Fibroblast of the aortic adventitia (primary cell): Measurements from ENCODE around the gene PRKACB. TPM values are rescaled to one million over a fixed set of nuclear protein-coding genes. Genes with fewer than 3 reads are reported as not detected.
A peak's percentile ranks its signal among the peaks of the same experiment; 100 is the strongest.

ENCODE experiments used
- DNase-seq: peaks from one replicate; pipeline ENCODE4 v3.0.0-alpha.2; 2010; ENCODE audit warnings: low read depth
- H3K4me3 ChIP-seq: 2 replicates; pipeline ENCODE4 v1.5.1; 2011; ENCODE audit warnings: low read depth, mild to moderate bottlenecking, control low read depth, low read length, moderate library complexity
- total RNA-seq: library from RNA; depleted of rRNA; stranded (reverse); fragments of >200 nt; gene quantifications from 2 replicates; pipeline ENCODE4 v1.2.3, GENCODE V29; 2012; ENCODE audit warnings: low replicate concordance
- TF ChIP-seq, protein P1 (sequence below): IDR thresholded peaks from 2 replicates; pipeline ENCODE4 v1.5.1; 2011; ENCODE audit warnings: mild to moderate bottlenecking, low read length, control low read depth, inconsistent platforms; ENCODE audit not compliant: insufficient read depth

PRKACB gene
- total RNA-seq, 1 donor = 30.3 TPM

DNA sequence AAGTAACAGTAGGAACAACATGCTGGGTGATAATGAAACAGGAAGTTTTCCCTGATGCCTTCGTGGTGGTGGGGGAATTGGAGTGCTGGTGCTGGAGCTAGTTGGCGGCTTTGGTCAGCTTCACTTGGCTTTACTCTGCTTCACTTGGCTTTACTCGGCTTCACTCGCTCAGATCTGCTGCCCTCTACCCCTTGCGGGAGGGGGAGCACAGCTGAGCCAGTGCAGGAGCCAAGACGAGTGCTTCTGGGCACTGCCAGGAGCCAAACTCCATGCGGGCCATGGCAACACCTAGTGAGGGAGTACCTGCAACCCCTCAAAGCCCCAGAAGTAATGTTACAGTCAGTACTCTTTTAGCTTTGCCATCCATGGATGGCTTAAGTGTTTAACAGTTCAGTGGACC is 10.6 kb upstream of the PRKACB start:
- TF ChIP-seq, protein P1, sequence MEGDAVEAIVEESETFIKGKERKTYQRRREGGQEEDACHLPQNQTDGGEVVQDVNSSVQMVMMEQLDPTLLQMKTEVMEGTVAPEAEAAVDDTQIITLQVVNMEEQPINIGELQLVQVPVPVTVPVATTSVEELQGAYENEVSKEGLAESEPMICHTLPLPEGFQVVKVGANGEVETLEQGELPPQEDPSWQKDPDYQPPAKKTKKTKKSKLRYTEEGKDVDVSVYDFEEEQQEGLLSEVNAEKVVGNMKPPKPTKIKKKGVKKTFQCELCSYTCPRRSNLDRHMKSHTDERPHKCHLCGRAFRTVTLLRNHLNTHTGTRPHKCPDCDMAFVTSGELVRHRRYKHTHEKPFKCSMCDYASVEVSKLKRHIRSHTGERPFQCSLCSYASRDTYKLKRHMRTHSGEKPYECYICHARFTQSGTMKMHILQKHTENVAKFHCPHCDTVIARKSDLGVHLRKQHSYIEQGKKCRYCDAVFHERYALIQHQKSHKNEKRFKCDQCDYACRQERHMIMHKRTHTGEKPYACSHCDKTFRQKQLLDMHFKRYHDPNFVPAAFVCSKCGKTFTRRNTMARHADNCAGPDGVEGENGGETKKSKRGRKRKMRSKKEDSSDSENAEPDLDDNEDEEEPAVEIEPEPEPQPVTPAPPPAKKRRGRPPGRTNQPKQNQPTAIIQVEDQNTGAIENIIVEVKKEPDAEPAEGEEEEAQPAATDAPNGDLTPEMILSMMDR = no peak
- H3K4me3 ChIP-seq = no peak overlapping the region
- no peak for DNase-seq

DNA sequence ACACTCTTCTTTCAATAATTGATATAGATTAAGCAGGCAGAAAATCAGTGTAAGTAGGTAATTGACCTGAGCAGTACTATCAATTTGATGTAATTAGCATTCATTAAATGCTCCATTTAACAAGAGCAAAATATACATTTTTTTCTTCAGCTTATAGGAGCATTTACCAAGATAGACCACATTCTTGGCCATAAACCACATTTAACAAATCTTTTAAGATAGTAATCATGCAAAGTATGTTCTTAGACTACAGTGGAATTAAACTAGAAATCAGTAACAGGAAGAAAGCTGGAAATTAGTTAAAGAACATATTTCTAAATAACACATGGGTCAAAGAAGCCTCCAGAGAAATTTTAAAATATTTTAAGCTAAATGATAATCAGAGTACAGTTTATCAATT is 8.7 kb upstream of the PRKACB start:
- H3K4me3 ChIP-seq = no peak overlapping the region
- TF ChIP-seq, protein P1 = no peak
- DNase-seq = no peak

DNA sequence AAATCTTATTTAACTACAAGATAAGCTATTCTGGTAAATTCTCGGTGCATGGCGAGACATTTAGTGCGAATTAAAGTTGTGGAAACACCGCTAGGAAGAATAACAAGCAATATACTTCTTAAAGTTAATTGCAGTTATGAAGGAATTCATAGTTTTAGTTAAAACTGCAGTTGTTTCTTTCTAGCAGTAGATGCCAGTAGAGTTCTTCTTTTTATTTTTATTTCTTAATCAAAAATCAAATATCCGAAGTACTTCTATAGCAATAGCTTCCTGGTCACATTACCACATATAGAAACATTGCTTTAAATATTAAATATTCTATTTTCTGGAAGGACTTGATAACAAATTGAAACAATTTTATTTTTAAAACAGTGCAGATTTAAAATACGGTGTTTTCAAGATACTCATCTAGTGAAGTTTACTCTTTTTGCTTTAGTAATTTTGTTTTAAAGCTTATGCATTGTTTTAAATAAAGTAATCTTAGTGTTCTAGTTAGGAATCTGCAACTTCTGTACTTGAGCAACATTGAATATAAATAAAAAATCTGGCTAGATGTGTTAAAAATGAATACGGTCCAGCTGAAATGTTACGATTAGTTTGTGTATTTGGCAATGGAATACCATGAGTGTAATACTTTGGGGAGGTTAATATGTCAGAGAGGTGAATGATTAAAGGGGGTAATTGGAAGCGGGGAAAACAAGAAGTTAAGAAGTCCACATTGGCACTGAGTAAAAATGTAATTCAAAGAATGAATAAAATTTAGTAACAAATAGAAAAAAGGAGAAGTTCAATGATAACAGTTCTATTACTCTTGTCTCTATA is 2.7 kb upstream of the PRKACB start:
- DNase-seq = peak; percentile 53
- TF ChIP-seq, protein P1 = peak; percentile 65

DNA sequence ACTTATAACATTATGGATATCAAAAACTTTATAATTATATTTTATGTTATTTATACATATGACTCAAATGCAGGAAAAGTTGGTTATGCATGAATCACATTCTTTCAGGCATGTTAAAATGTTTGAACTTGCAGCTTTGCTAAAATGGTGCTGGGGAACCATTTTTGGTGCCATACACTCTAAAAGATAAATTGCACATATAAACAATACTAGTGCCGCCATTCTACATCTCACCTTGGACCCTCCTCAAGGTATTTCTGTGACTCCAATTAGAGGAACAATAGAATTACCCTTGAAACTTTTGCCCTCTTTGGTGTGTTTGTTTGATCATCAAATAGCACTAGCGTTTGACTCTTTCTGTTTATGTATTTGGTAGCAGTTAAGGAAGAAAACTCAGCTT is 997 bp downstream of the PRKACB start:
- TF ChIP-seq, protein P1 = no peak
- DNase-seq = no peak
- H3K4me3 ChIP-seq = no peak overlapping the region

More for the DNA sequence above, 2.7 kb upstream of the PRKACB start:
- no peak overlapping the region for H3K4me3 ChIP-seq

DNA sequence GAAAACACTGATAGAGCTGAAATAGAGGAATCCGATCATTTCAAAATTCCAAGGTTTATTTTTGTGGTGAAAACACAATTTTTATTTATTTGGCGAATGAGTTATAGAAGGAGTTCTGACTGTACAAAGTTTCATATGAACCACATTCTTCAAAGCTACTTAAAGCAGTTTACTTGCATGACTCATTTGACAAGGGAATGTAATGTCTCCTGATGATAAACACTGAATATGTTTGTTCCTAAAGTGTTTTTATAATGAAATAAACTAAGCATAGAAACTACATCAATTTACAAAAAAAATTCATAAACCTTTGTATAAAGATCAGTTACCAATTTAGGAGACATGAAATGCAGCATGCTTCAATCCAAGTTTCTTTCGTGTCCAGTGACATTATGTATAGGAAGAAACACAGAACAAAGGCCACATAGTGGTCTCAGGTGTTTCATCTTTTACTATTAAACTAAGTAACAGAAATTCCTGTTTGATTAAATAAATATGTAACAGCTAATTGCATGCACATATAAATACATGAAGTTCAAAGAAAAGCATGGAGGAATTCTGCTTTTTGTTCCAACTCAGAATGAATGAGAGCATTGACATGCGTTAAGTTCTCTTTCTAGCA is 2.5 kb downstream of the PRKACB start:
- DNase-seq = peak; percentile 43
- no peak overlapping the region for H3K4me3 ChIP-seq
- TF ChIP-seq, protein P1 = no peak

DNA sequence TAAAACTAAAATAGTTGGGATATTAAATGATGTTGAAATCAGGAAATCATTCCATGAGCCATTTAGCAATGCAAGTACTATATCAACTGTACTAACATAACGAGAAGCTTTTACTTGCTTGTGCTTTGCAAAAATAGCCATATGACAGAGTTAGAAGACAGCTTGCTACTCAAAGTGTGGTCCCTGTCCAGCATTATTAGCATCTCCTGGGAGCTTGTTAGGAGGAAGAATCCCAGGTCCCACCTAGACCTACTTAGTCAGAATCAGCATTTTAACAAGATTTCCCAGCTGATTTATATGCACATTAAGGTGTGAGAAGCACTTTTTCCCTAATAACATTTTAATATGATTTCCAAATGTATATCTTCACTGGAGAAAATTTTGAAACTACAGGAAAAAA is 4.7 kb downstream of the PRKACB start:
- TF ChIP-seq, protein P1 = no peak

More for the DNA sequence above, 4.7 kb downstream of the PRKACB start:
- no peak overlapping the region for H3K4me3 ChIP-seq
- DNase-seq = no peak
